Stimulated activated naive CD4-positive, alpha-beta T cell (primary cell): ENCODE results near the gene JAK1.
A peak's percentile ranks its signal among the peaks of the same experiment; 100 is the strongest.

Experiments used
- DNase-seq, 6 experiments: peaks; one replicate each; lab custom pipeline; 2025; lab: John Stamatoyannopoulos, UW

The JAK1 gene

GRCh38 chr1:64866689-64867088 lies 99.7 kb downstream of the JAK1 start:
- DNase-seq: no peak

GRCh38 chr1:64865105-64865757 lies 101.1 kb downstream of the JAK1 start:
- no peak for DNase-seq

GRCh38 chr1:64864018-64864940 lies 102.1 kb downstream of the JAK1 start:
- DNase-seq: peak in 5 of 6 experiments; percentile 2 to 67 (median 33)

- no peak for DNase-seq
These were observed 104.7 kb downstream of the JAK1 start for GRCh38 chr1:64861611-64862010.

DNA sequence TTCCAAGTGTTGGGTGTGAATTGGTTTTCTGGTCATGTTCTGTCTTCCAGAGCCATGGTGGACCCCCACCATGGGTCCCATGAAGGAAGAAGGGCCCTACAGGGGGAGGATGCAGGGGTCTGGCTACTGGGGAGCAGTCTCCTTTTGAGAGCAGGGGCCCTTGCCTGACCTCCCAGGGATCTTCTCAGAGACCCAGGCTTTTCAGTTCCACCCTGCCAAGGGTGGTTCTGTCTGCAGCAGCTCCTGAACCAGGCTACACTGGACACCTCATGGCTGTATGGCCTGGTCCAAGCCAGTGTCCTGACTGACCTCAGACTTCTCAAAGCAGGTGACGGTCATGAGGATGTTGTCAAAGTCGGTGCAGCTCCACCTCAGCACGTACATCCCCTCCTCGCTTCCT lies 109.0 kb downstream of the JAK1 start:
- no peak for DNase-seq

GRCh38 chr1:64856553-64856952 lies 109.8 kb downstream of the JAK1 start:
- DNase-seq: no peak

GRCh38 chr1:64855557-64855956 lies 110.8 kb downstream of the JAK1 start:
- DNase-seq: no peak

- no peak for DNase-seq
These were observed 111.7 kb downstream of the JAK1 start for GRCh38 chr1:64854674-64855073.

DNA sequence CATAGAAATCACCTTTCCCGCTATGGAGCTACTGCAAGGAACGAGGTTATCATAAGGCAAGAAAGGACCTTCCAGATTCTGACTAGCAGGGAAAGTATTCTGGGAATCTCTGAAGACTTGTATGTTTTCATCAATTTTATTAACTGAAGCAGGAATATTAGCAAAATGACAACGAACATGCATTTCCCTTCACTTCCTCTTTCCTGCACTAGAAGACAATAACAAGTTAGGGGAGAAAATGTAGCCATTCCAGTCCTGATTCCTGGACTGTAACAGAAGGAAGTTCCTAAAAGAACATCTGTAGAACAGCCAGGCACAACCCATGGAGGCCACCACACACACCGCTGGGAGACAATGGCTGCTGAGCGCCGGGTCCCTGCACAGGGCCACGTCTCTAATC lies 114.7 kb downstream of the JAK1 start:
- no peak for DNase-seq

- DNase-seq: no peak
These were observed 115.5 kb downstream of the JAK1 start for GRCh38 chr1:64850846-64851245.

- no peak for DNase-seq
These were observed 116.4 kb downstream of the JAK1 start for GRCh38 chr1:64849942-64850341.

- no peak for DNase-seq
These were observed 117.5 kb downstream of the JAK1 start for GRCh38 chr1:64848803-64849202.

DNA sequence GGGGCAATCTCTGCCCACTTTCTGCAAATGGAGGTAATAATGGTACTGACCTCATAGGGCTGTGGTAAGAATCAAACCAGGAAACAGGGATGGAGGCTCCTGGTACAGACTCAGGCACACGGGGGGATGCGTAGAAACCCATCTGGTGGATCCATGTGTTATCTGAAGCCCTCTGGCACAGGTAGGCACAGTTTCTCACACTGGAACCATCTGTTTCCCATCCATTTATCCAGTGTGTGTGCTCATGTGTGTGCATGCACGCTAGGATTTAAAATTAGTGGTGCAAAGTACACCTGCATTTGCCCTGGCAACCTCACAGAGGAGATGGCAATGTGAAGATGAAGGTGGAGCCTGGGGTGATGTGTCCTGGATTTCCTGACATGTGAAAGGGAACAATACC lies 118.2 kb downstream of the JAK1 start:
- DNase-seq: no peak

GRCh38 chr1:64847666-64848065 lies 118.7 kb downstream of the JAK1 start:
- DNase-seq: no peak

DNA sequence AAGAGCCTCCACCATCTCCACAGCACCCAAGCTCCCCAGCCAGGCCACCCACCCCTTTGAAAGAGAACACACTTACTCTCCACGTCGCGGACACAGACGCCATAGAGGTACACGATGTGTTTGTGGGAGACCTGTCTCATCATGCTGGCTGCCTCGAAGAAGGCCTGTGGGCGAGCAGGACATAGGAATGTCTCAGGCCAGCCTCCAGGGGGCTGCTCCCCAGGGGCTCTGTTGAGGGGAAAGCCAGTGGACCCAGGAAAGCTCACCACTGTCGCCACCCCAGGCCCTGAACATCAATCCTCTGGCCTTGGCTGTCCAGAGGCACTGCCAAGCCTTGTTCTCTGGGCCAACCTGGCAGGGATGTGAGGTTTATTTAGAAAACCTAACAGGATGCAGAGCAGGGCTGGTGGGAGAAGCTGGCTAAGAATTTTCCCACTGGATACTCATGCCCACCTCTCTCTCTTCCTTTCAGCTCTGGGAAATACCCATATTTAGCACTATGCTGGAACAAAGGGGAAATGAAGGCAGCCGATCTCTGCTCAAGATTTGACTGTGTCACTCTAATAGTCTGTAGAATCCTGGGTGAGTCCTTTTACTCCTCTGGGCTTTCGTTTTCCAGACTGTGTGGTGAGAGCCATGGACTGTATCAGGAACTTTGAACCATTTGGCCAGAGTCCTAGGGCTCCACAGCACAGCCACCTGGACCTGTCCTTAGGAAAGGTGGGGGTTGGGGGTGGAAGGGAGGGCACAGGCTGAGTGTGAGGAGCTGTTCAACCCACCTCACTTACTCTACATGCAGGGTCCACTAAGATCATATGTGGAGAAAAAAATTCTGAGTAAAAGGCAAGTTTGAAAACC lies 119.5 kb downstream of the JAK1 start:
- no peak for DNase-seq

DNA sequence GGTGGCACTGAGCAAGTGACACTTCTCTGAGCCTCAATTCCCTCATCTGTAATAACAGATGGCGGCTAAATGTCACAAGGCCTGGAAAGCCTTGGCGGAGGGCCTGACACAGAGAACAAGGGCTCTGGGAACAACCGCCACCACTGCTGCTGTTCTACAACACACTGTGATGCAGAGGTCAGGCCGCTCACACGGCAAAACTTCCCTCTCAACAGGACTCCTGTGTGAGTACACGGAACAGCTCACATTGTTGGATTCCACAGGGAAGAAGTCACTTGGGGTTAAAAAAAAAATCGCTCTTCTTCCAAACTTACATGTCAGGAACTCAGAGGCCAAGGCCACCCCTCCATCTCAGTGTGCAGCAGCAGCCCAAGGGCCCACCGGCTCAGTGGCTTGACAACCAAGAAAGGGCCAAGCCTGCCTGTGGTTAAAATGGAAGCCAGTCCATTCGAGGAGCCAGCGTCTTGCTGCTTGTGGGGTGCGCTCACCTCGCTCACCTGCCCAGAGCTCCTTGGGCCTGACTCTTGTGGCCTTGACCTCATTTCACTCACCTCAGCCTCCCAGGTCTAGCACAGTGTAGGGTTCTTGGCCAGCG lies 120.4 kb downstream of the JAK1 start:
- DNase-seq: no peak

- no peak for DNase-seq
These were observed 121.7 kb downstream of the JAK1 start for GRCh38 chr1:64844609-64845008.

DNA sequence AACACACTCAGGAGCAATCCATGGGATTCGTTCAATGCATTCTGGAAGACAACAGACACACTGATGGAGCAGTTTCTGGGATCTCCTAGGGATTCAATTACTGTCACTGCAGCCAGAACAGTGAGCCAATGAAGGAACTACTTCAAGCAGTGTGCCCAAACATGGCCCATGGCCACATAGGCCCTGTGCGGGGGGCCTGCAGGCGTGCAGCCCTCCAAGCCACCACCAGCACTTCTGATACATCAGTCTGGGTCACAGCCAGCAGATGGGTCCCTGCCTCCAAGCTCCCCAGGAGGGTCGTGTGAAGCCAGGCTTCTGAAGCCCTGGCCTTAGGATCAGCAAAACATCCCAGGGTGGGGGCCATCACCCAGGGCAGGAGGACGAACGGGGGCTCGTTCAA lies 122.2 kb downstream of the JAK1 start:
- no peak for DNase-seq

- DNase-seq: no peak
These were observed 122.7 kb downstream of the JAK1 start for GRCh38 chr1:64843675-64844074.

DNA sequence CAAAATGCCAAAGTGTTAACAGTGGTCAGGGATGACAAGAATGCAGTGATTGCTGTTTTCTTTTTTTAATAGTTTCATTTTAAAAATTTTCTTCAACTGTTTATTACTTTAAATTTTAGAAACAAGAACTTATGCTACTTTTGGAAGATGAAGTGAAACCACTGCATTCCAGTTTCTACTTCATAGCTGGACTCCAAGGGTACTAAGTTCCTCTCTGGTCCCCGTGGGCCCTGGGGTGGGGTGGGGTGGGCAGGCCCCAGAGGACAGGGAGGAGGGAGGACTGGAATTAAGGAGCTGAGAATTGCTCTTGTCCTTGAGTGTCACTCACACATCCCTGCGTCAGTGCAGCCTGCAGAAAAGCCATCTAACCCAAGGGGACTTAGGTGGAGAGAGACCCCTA lies 124.1 kb downstream of the JAK1 start:
- no peak for DNase-seq

- no peak for DNase-seq
These were observed 124.9 kb downstream of the JAK1 start for GRCh38 chr1:64841330-64842065.
